Bronchial epithelial cell (primary cell): Measurements from ENCODE around the gene RPTOR. TPM values are rescaled to one million over a fixed set of nuclear protein-coding genes. Genes with fewer than 3 reads are reported as not detected.
"Not testable (repeated sequence)": the region's sequence is repeated elsewhere in the genome, so short reads cannot be mapped to it uniquely, and the experiment has no call there.

ENCODE experiments used
- DNase-seq: peaks from one replicate; pipeline ENCODE4 v3.0.0-alpha.2; 2010; ENCODE audit warnings: low read depth
- FAIRE-seq: peaks from 2 replicates; lab custom pipeline; 2011; peaks lifted over from hg19 to GRCh38; lab: Jason Lieb, UNC
- H3K27me3 ChIP-seq: 2 replicates; pipeline ENCODE4 v1.5.1; 2011; ENCODE audit warnings: low read length; ENCODE audit not compliant: control insufficient read depth, insufficient read depth
- H3K36me3 ChIP-seq: 2 replicates; pipeline ENCODE4 v1.5.1; 2011; ENCODE audit warnings: low read length; ENCODE audit not compliant: control insufficient read depth, insufficient read depth
- H3K4me3 ChIP-seq: 2 replicates; pipeline ENCODE4 v1.5.1; 2011; ENCODE audit warnings: mild to moderate bottlenecking, low read depth, low read length, control low read depth
- CTCF ChIP-seq: IDR thresholded peaks from 2 replicates; pipeline ENCODE4 v1.5.1; 2011; ENCODE audit warnings: mild to moderate bottlenecking, moderate library complexity, low read length, control low read depth, inconsistent platforms; ENCODE audit not compliant: insufficient read depth, severe bottlenecking
- total RNA-seq: library from RNA; depleted of rRNA; stranded (reverse); fragments of >200 nt; gene quantifications from 2 replicates; pipeline ENCODE4 v1.2.1, GENCODE V29; 2014

RPTOR gene
- total RNA-seq, 1 donor from 2014 or later: 14.0 TPM

- Histone ChIP-seq H3K27me3 (no peaks in the 10 kb centered on the region), H3K4me3 (no peak overlapping the region), H3K36me3 (peaks cover 1% of the 10 kb centered on the region)
- peak; percentile 65 for DNase-seq
- TF ChIP-seq CTCF: no peak
- no peak for FAIRE-seq
Observed at GRCh38 chr17:80793851-80794267, 249.2 kb downstream of the RPTOR start.

GRCh38 chr17:80794281-80795089, 249.8 kb downstream of the RPTOR start:
- Histone ChIP-seq H3K4me3 (no peak overlapping the region), H3K36me3 (peaks cover 1% of the 10 kb centered on the region), H3K27me3 (no peaks in the 10 kb centered on the region)
- FAIRE-seq (no peak), DNase-seq (no peak)
- TF ChIP-seq CTCF: no peak

GRCh38 chr17:80795090-80795580, 250.5 kb downstream of the RPTOR start:
- Histone ChIP-seq H3K4me3 (no peak overlapping the region), H3K36me3 (peaks cover 1% of the 10 kb centered on the region), H3K27me3 (no peaks in the 10 kb centered on the region)
- DNase-seq (no peak), FAIRE-seq (no peak)
- no peak for TF ChIP-seq CTCF

GRCh38 chr17:80795754-80796153, 251.1 kb downstream of the RPTOR start:
- Histone ChIP-seq H3K4me3 (no peak overlapping the region), H3K36me3 (peaks cover 1% of the 10 kb centered on the region), H3K27me3 (no peaks in the 10 kb centered on the region)
- no peak for DNase-seq
- no peak for TF ChIP-seq CTCF
- FAIRE-seq: no peak

GRCh38 chr17:80796430-80796861, 251.8 kb downstream of the RPTOR start:
- H3K4me3 ChIP-seq: no peak overlapping the region
- no peak for TF ChIP-seq CTCF
- H3K27me3 ChIP-seq: no peaks in the 10 kb centered on the region
- FAIRE-seq: no peak
- peaks cover 1% of the 10 kb centered on the region for H3K36me3 ChIP-seq
- DNase-seq: no peak

GRCh38 chr17:80797222-80797621, 252.6 kb downstream of the RPTOR start:
- not testable (repeated sequence) for H3K36me3 ChIP-seq, H3K4me3 ChIP-seq, H3K27me3 ChIP-seq, DNase-seq, FAIRE-seq
